Muscle of leg (tissue), 11 donors: Measurements from ENCODE around the gene RABGGTA. TPM values are rescaled to one million over a fixed set of nuclear protein-coding genes. Genes with fewer than 3 reads are reported as not detected.
"Not testable (repeated sequence)": the region's sequence is repeated elsewhere in the genome, so short reads cannot be mapped to it uniquely, and the experiment has no call there.

ENCODE experiments used
- DNase-seq: peaks from one replicate; pipeline ENCODE4 v3.0.0; 2013
- H3K27ac ChIP-seq: one replicate; pipeline ENCODE4 v1.5.1; 2013; ENCODE audit warnings: mild to moderate bottlenecking, low read length, control low read depth
- H3K27me3 ChIP-seq: one replicate; pipeline ENCODE4 v1.6.1; 2013; ENCODE audit warnings: low read length; ENCODE audit not compliant: control insufficient read depth, insufficient read depth
- H3K36me3 ChIP-seq: one replicate; pipeline ENCODE4 v1.6.1; 2013; ENCODE audit warnings: low read length; ENCODE audit not compliant: control insufficient read depth, insufficient read depth
- H3K4me1 ChIP-seq: one replicate; pipeline ENCODE4 v1.6.1; 2013; ENCODE audit warnings: low read length; ENCODE audit not compliant: control insufficient read depth, insufficient read depth
- H3K4me3 ChIP-seq: one replicate; pipeline ENCODE4 v1.5.1; 2013; ENCODE audit warnings: low read length, control low read depth
- H3K9me3 ChIP-seq: replicated peaks from 2 replicates; pipeline ENCODE4 v1.6.1; 2013; ENCODE audit warnings: low read depth, low read length; ENCODE audit not compliant: control insufficient read depth
- WGBS: methylation state at CpG from one replicate; pipeline ENCODE4 v1.1.5; 2013; ENCODE audit warnings: missing lambda C conversion rate; ENCODE audit not compliant: insufficient coverage; 5-methylcytosine and 5-hydroxymethylcytosine counted together
- polyA plus RNA-seq, 8 donors: library from polyadenylated mRNA; unstranded; fragments of 120-200 nt; gene quantifications; one replicate each; pipeline versions ENCODE4 v1.2.1 to v1.2.3, GENCODE V29; 2013; ENCODE audit warnings: inconsistent platforms in 1 of 8, low replicate concordance in 1 of 8; ENCODE audit not compliant: insufficient read length in 8 of 8, insufficient read depth in 1 of 8
- total RNA-seq: library from RNA; stranded (reverse); fragments of 120-200 nt; gene quantifications from one replicate; pipeline ENCODE4 v1.2.4, GENCODE V29; 2013

RABGGTA gene
- total and polyA plus RNA-seq, 9 donors = 8.5 to 21.5 (median 12.8) TPM

GRCh38 chr14:24219521-24219920 lies 51.9 kb downstream of the RABGGTA start:
- H3K4me1 ChIP-seq = peaks cover 9% of the 10 kb centered on the region
- WGBS = no CpG with 5 or more reads among the region's 3 CpGs
- DNase-seq = no peak
- peaks cover 12% of the 10 kb centered on the region for H3K36me3 ChIP-seq
- H3K27me3 ChIP-seq = no peaks in the 10 kb centered on the region
- no peak overlapping the region for H3K27ac ChIP-seq
- H3K4me3 ChIP-seq = no peak overlapping the region
- H3K9me3 ChIP-seq = no peaks in the 10 kb centered on the region

GRCh38 chr14:24219080-24219479 lies 52.3 kb downstream of the RABGGTA start:
- no peaks in the 10 kb centered on the region for H3K9me3 ChIP-seq
- no peak for DNase-seq
- no CpG with 5 or more reads among the region's 4 CpGs for WGBS
- peaks cover 14% of the 10 kb centered on the region for H3K36me3 ChIP-seq
- H3K27ac ChIP-seq = no peak overlapping the region
- H3K27me3 ChIP-seq = no peaks in the 10 kb centered on the region
- no peak overlapping the region for H3K4me3 ChIP-seq
- peaks cover 12% of the 10 kb centered on the region for H3K4me1 ChIP-seq

GRCh38 chr14:24216876-24217275 lies 54.5 kb downstream of the RABGGTA start:
- not testable (repeated sequence) for H3K9me3 ChIP-seq, DNase-seq, H3K27ac ChIP-seq, H3K27me3 ChIP-seq, H3K4me3 ChIP-seq
- peaks cover 17% of the 10 kb centered on the region for H3K4me1 ChIP-seq
- WGBS = no CpG with 5 or more reads among the region's 1 CpG
- H3K36me3 ChIP-seq = peaks cover 16% of the 10 kb centered on the region

GRCh38 chr14:24216345-24216699 lies 55.1 kb downstream of the RABGGTA start:
- Histone ChIP-seq H3K4me3 (peak overlapping the region; percentile 66), H3K27me3 (no peaks in the 10 kb centered on the region), H3K9me3 (no peaks in the 10 kb centered on the region), H3K27ac (peak overlapping the region; percentile 97), H3K36me3 (peaks cover 19% of the 10 kb centered on the region), H3K4me1 (peaks cover 17% of the 10 kb centered on the region)
- no CpG with 5 or more reads among the region's 2 CpGs for WGBS
- no peak for DNase-seq

Other genes starting within 250 kb of the RABGGTA start
Only the 30 nearest of the 34 such genes appear.
- gene DCAF11, start 156.8 kb downstream of the RABGGTA start, total RNA-seq = 43.7 TPM
- 10 to 100 TPM; 40.2 to 47.8 (median 42.5) TPM for gene DCAF11, start 156.8 kb downstream of the RABGGTA start, polyA plus RNA-seq
- gene NRL, start 156.6 kb downstream of the RABGGTA start, total RNA-seq = 1.6 TPM
- 1 to 10 TPM in 7 of 8 donors, under 1 TPM in 1; 0.96 to 2.2 (median 1.8) TPM for gene NRL, start 156.6 kb downstream of the RABGGTA start, polyA plus RNA-seq
- 170 TPM for gene FITM1, start 140.9 kb downstream of the RABGGTA start, total RNA-seq
- gene FITM1, start 140.9 kb downstream of the RABGGTA start, polyA plus RNA-seq = 100 to 1,000 TPM in 7 of 8 donors, 10 to 100 TPM in 1; 80.7 to 168 (median 124) TPM
- gene PSME1, start 135.4 kb downstream of the RABGGTA start, total RNA-seq = 110 TPM
- gene PSME1, start 135.4 kb downstream of the RABGGTA start, polyA plus RNA-seq = 100 to 1,000 TPM; 103 to 130 (median 116) TPM
- gene EMC9, start 130.0 kb downstream of the RABGGTA start, total RNA-seq = 29.9 TPM
- 10 to 100 TPM; 22.4 to 40.0 (median 29.4) TPM for gene EMC9, start 130.0 kb downstream of the RABGGTA start, polyA plus RNA-seq
- gene PSME2, start 125.0 kb downstream of the RABGGTA start, total RNA-seq = 100 TPM
- gene PSME2, start 125.0 kb downstream of the RABGGTA start, polyA plus RNA-seq = 10 to 100 TPM; 82.8 to 97.6 (median 93.2) TPM
- 36.4 TPM for gene RNF31, start 124.1 kb downstream of the RABGGTA start, total RNA-seq
- 10 to 100 TPM; 27.3 to 37.0 (median 35.8) TPM for gene RNF31, start 124.1 kb downstream of the RABGGTA start, polyA plus RNA-seq
- 24.9 TPM for gene IRF9, start 110.3 kb downstream of the RABGGTA start, total RNA-seq
- 10 to 100 TPM; 24.0 to 36.3 (median 27.3) TPM for gene IRF9, start 110.3 kb downstream of the RABGGTA start, polyA plus RNA-seq
- gene REC8, start 99.5 kb downstream of the RABGGTA start, total RNA-seq = 2.1 TPM
- 10 to 100 TPM in 5 of 8 donors, 1 to 10 TPM in 3; 6.7 to 18.1 (median 10.9) TPM for gene REC8, start 99.5 kb downstream of the RABGGTA start, polyA plus RNA-seq
- 19.9 TPM for gene IPO4, start 82.8 kb downstream of the RABGGTA start, total RNA-seq
- gene IPO4, start 82.8 kb downstream of the RABGGTA start, polyA plus RNA-seq = 10 to 100 TPM; 25.0 to 37.5 (median 29.8) TPM
- 29.6 TPM for gene TM9SF1, start 76.2 kb downstream of the RABGGTA start, total RNA-seq
- 10 to 100 TPM; 14.7 to 22.2 (median 20.1) TPM for gene TM9SF1, start 76.2 kb downstream of the RABGGTA start, polyA plus RNA-seq
- not detected for gene TSSK4, start 65.9 kb downstream of the RABGGTA start, total RNA-seq
- 1 to 10 TPM; 1.6 to 5.5 (median 3.8) TPM for gene TSSK4, start 65.9 kb downstream of the RABGGTA start, polyA plus RNA-seq
- gene CHMP4A, start 58.1 kb downstream of the RABGGTA start, total RNA-seq = 29.8 TPM
- gene CHMP4A, start 58.1 kb downstream of the RABGGTA start, polyA plus RNA-seq = 10 to 100 TPM; 31.2 to 45.1 (median 41.8) TPM
- 24.9 TPM for gene MDP1, start 55.5 kb downstream of the RABGGTA start, total RNA-seq
- 10 to 100 TPM in 1 of 8 donors, 1 to 10 TPM in 7; 7.4 to 11.6 (median 8.5) TPM for gene MDP1, start 55.5 kb downstream of the RABGGTA start, polyA plus RNA-seq
- gene NEDD8, start 39.2 kb downstream of the RABGGTA start, total RNA-seq = 245 TPM
- 100 to 1,000 TPM; 180 to 243 (median 216) TPM for gene NEDD8, start 39.2 kb downstream of the RABGGTA start, polyA plus RNA-seq
- gene GMPR2, start 38.7 kb downstream of the RABGGTA start, total RNA-seq = 44.6 TPM
- gene GMPR2, start 38.7 kb downstream of the RABGGTA start, polyA plus RNA-seq = 10 to 100 TPM; 41.9 to 59.7 (median 48.9) TPM
- 35.5 TPM for gene TINF2, start 29.0 kb downstream of the RABGGTA start, total RNA-seq
- 10 to 100 TPM; 37.9 to 44.3 (median 40.9) TPM for gene TINF2, start 29.0 kb downstream of the RABGGTA start, polyA plus RNA-seq
- gene TGM1, start 8.4 kb downstream of the RABGGTA start, total RNA-seq = 0.71 TPM
- 1 to 10 TPM in 6 of 8 donors, under 1 TPM in 2; 0.84 to 3.0 (median 1.2) TPM for gene TGM1, start 8.4 kb downstream of the RABGGTA start, polyA plus RNA-seq
- gene DHRS1, start 28.2 kb upstream of the RABGGTA start, total RNA-seq = 6.9 TPM
- 10 to 100 TPM; 14.5 to 24.5 (median 17.7) TPM for gene DHRS1, start 28.2 kb upstream of the RABGGTA start, polyA plus RNA-seq
- gene NOP9, start 28.3 kb upstream of the RABGGTA start, total RNA-seq = 15.7 TPM
- gene NOP9, start 28.3 kb upstream of the RABGGTA start, polyA plus RNA-seq = 10 to 100 TPM; 18.1 to 23.9 (median 20.3) TPM
- 13.4 TPM for gene CIDEB, start 36.4 kb upstream of the RABGGTA start, total RNA-seq
- gene CIDEB, start 36.4 kb upstream of the RABGGTA start, polyA plus RNA-seq = 10 to 100 TPM in 7 of 8 donors, 1 to 10 TPM in 1; 8.9 to 21.1 (median 15.3) TPM
- 1.9 TPM for gene LTB4R2, start 38.5 kb upstream of the RABGGTA start, total RNA-seq
- 1 to 10 TPM; 1.1 to 4.4 (median 2.8) TPM for gene LTB4R2, start 38.5 kb upstream of the RABGGTA start, polyA plus RNA-seq
- gene LTB4R, start 39.9 kb upstream of the RABGGTA start, total RNA-seq = 2.5 TPM
- gene LTB4R, start 39.9 kb upstream of the RABGGTA start, polyA plus RNA-seq = 1 to 10 TPM; 2.1 to 5.9 (median 3.5) TPM
- 7.0 TPM for gene ADCY4, start 63.5 kb upstream of the RABGGTA start, total RNA-seq
- gene ADCY4, start 63.5 kb upstream of the RABGGTA start, polyA plus RNA-seq = 10 to 100 TPM in 6 of 8 donors, 1 to 10 TPM in 2; 9.4 to 18.7 (median 13.9) TPM
- 2.0 TPM for gene RIPK3, start 68.4 kb upstream of the RABGGTA start, total RNA-seq
- 1 to 10 TPM; 1.1 to 3.6 (median 1.3) TPM for gene RIPK3, start 68.4 kb upstream of the RABGGTA start, polyA plus RNA-seq
- gene NFATC4, start 96.6 kb upstream of the RABGGTA start, total RNA-seq = 54.5 TPM
- 10 to 100 TPM; 35.2 to 71.1 (median 50.8) TPM for gene NFATC4, start 96.6 kb upstream of the RABGGTA start, polyA plus RNA-seq
- 16.5 TPM for gene NYNRIN, start 127.4 kb upstream of the RABGGTA start, total RNA-seq
- 10 to 100 TPM; 18.5 to 45.3 (median 30.3) TPM for gene NYNRIN, start 127.4 kb upstream of the RABGGTA start, polyA plus RNA-seq
- gene CBLN3, start 158.1 kb upstream of the RABGGTA start, total RNA-seq = 1.2 TPM
- 1 to 10 TPM; 1.4 to 2.4 (median 1.7) TPM for gene CBLN3, start 158.1 kb upstream of the RABGGTA start, polyA plus RNA-seq
- 35.6 TPM for gene KHNYN, start 158.4 kb upstream of the RABGGTA start, total RNA-seq
- 10 to 100 TPM; 28.3 to 40.8 (median 35.4) TPM for gene KHNYN, start 158.4 kb upstream of the RABGGTA start, polyA plus RNA-seq
- 18.8 TPM for gene SDR39U1, start 171.2 kb upstream of the RABGGTA start, total RNA-seq
- gene SDR39U1, start 171.2 kb upstream of the RABGGTA start, polyA plus RNA-seq = 10 to 100 TPM; 40.6 to 65.3 (median 53.8) TPM